GM12878 (cell line): ENCODE data around the gene RAP1GAP2. TPM values are rescaled to one million over a fixed set of nuclear protein-coding genes. Genes with fewer than 3 reads are reported as not detected.

Experiments used
- ATAC-seq: fragments of 200-7000 bp; cut with Tn5 transposase; 3 replicates; pipeline ENCODE4 v1.9.1; 2020; ENCODE audit warnings: mild to moderate bottlenecking, moderate library complexity
- BruUV-seq: library from RNA; stranded (reverse); fragments of 400-500 nt; replicated peaks from 2 replicates; lab custom pipeline; 2021; lab: Mats Ljungman, UMichigan
- CTCF ChIA-PET: fragments of 300-600 bp; sonication (Branson Sonifier 250); formaldehyde crosslinking; extraction: SDS; loops from one replicate; lab custom pipeline; 2021; ENCODE audit warnings: inconsistent platforms; lab: Yijun Ruan, JAX
- POLR2A ChIA-PET: fragments of 350-600 bp; formaldehyde crosslinking; extraction: SDS; loops from one replicate; lab custom pipeline; 2021; ENCODE audit warnings: inconsistent platforms; lab: Charles Lee
- RAD21 ChIA-PET: fragments of 300-600 bp; sonication (Branson Sonifier 250); formaldehyde crosslinking; loops from one replicate; lab custom pipeline; 2023; ENCODE audit warnings: antibody characterized with exemption; ENCODE audit not compliant: unreplicated experiment; lab: Charles Lee
- SMC1A ChIA-PET: fragments of 300-600 bp; sonication (Branson Sonifier 250); formaldehyde crosslinking; loops from one replicate; lab custom pipeline; 2023; ENCODE audit not compliant: unreplicated experiment, uncharacterized antibody; lab: Charles Lee
- DNase-seq: peaks from one replicate; pipeline ENCODE4 v3.0.0-alpha.2; 2011; ENCODE audit warnings: low read depth, low spot score
- FAIRE-seq: peaks from 3 replicates; lab custom pipeline; 2011; peaks lifted over from hg19 to GRCh38; lab: Jason Lieb, UNC
- H2AFZ ChIP-seq: 2 replicates; pipeline ENCODE4 v1.6.0; 2011; ENCODE audit warnings: low read depth, low read length, control low read depth; ENCODE audit not compliant: control insufficient read depth
- H3K27ac ChIP-seq: 2 replicates; pipeline ENCODE4 v1.5.1; 2011; ENCODE audit warnings: control low read depth; ENCODE audit not compliant: control insufficient read depth, insufficient read depth
- H3K27me3 ChIP-seq, 2 experiments: replicated peaks in 1 of 2; 2 replicates each; pipeline versions ENCODE4 v1.6.0 to v1.6.1; 2011; ENCODE audit warnings: low read length in 1 of 2; ENCODE audit not compliant: control insufficient read depth in 2 of 2, insufficient read depth in 2 of 2
- H3K36me3 ChIP-seq, 2 experiments: 2 replicates each; pipeline ENCODE4 v1.5.1; 2011; ENCODE audit warnings: low read length in 1 of 2; ENCODE audit not compliant: control insufficient read depth in 2 of 2, insufficient read depth in 2 of 2
- H3K4me1 ChIP-seq: 2 replicates; pipeline ENCODE4 v1.6.1; 2011; ENCODE audit warnings: mild to moderate bottlenecking, low read length, moderate library complexity, mixed read lengths; ENCODE audit not compliant: control insufficient read depth, insufficient read depth
- H3K4me2 ChIP-seq: 2 replicates; pipeline ENCODE4 v1.6.0; 2011; ENCODE audit warnings: control low read depth; ENCODE audit not compliant: control insufficient read depth, insufficient read depth
- H3K4me3 ChIP-seq: fragments of 200-600 bp; sonication (generic); 2 replicates; pipeline ENCODE4 v1.5.1; 2016
- H3K79me2 ChIP-seq: 2 replicates; pipeline ENCODE4 v1.6.0; 2011; ENCODE audit warnings: low read length; ENCODE audit not compliant: control insufficient read depth, insufficient read depth
- H3K9ac ChIP-seq: 2 replicates; pipeline ENCODE4 v1.8.0; 2011; ENCODE audit warnings: low read length, control low read depth, mixed read lengths; ENCODE audit not compliant: control insufficient read depth, insufficient read depth
- H3K9me3 ChIP-seq: replicated peaks from 3 replicates; pipeline ENCODE4 v1.5.1; 2011; ENCODE audit warnings: mild to moderate bottlenecking, low read length; ENCODE audit not compliant: control insufficient read depth, insufficient read depth
- H4K20me1 ChIP-seq: 2 replicates; pipeline ENCODE4 v1.6.0; 2011; ENCODE audit not compliant: control insufficient read depth, insufficient read depth
- ASH2L ChIP-seq: fragments of 300-600, 200-600 bp; sonication (generic); IDR thresholded peaks from 2 replicates; pipeline ENCODE4 v1.6.1; 2017; ENCODE audit warnings: low read depth, mild to moderate bottlenecking, borderline replicate concordance
- ATF2 ChIP-seq: IDR thresholded peaks from 2 replicates; pipeline ENCODE4 v1.6.1; 2012; ENCODE audit warnings: low read length, inconsistent platforms
- CHD4 ChIP-seq: fragments of 200-600 bp; sonication (generic); IDR thresholded peaks from 2 replicates; pipeline ENCODE4 v1.6.1; 2016; ENCODE audit warnings: mild to moderate bottlenecking
- CREB1 ChIP-seq: IDR thresholded peaks from 2 replicates; pipeline ENCODE4 v1.6.1; 2012; ENCODE audit warnings: low read depth, mild to moderate bottlenecking, inconsistent platforms
- E4F1 ChIP-seq: fragments of 450-650 bp; IDR thresholded peaks from 2 replicates; pipeline ENCODE4 v1.6.1; 2018; ENCODE audit warnings: borderline replicate concordance, mild to moderate bottlenecking; ENCODE audit not compliant: partially characterized antibody
- ETV6 ChIP-seq, 2 experiments: fragments of 450-650 bp in 1 of 2; IDR thresholded peaks in 1 of 2; conservative IDR thresholded peaks in 1 of 2; 2 replicates each; pipeline ENCODE4 v1.6.1; 2014; ENCODE audit warnings: antibody characterized with exemption in 1 of 2, borderline replicate concordance in 1 of 2, low read depth in 1 of 2, mild to moderate bottlenecking in 1 of 2, moderate library complexity in 1 of 2
- HDAC6 ChIP-seq: fragments of 200-600 bp; sonication (generic); IDR thresholded peaks from one replicate; pipeline ENCODE4 v1.8.0; 2017; ENCODE audit warnings: antibody characterized with exemption; ENCODE audit not compliant: unreplicated experiment
- MYB ChIP-seq: fragments of 150-350 bp; IDR thresholded peaks from 2 replicates; pipeline ENCODE4 v1.6.1; 2014; ENCODE audit warnings: mild to moderate bottlenecking, low read depth, low read length, borderline replicate concordance
- MYC ChIP-seq: IDR thresholded peaks from 2 replicates; pipeline ENCODE4 v1.6.1; 2011; ENCODE audit warnings: mild to moderate bottlenecking, low read length, moderate library complexity, inconsistent platforms; ENCODE audit not compliant: insufficient read depth, insufficient replicate concordance, insufficient read length, severe bottlenecking
- NFIC ChIP-seq: IDR thresholded peaks from 2 replicates; pipeline ENCODE4 v1.6.1; 2012; ENCODE audit warnings: low read depth, mild to moderate bottlenecking, inconsistent platforms, low read length, moderate library complexity
- NR2F1 ChIP-seq: fragments of 450-650 bp; conservative IDR thresholded peaks from 2 replicates; pipeline ENCODE4 v1.6.1; 2017; ENCODE audit warnings: mild to moderate bottlenecking
- PAX5 ChIP-seq: IDR thresholded peaks from 2 replicates; pipeline ENCODE4 v1.6.1; 2011; ENCODE audit warnings: low read depth, low read length, borderline replicate concordance
- SIX5 ChIP-seq: IDR thresholded peaks from 2 replicates; pipeline ENCODE4 v1.6.1; 2011; ENCODE audit warnings: mild to moderate bottlenecking, low read depth, low read length, moderate library complexity; ENCODE audit not compliant: severe bottlenecking
- SUPT20H ChIP-seq: IDR thresholded peaks from 2 replicates; pipeline ENCODE4 v1.6.1; 2011; ENCODE audit warnings: low read depth, mild to moderate bottlenecking, low read length, moderate library complexity, borderline replicate concordance; ENCODE audit not compliant: control insufficient read depth
- TCF12 ChIP-seq: IDR thresholded peaks from 2 replicates; pipeline ENCODE4 v1.6.1; 2011; ENCODE audit warnings: low read depth, mild to moderate bottlenecking, low read length
- ZNF384 ChIP-seq: IDR thresholded peaks from 2 replicates; pipeline ENCODE4 v1.6.1; 2012; ENCODE audit warnings: low read depth, mild to moderate bottlenecking, low read length, improper control_type of control experiment, borderline replicate concordance
- WGBS: methylation state at CpG from one replicate; pipeline ENCODE4 v1.1.6; 2016; ENCODE audit warnings: low lambda C conversion rate; ENCODE audit not compliant: insufficient replicate concordance, insufficient coverage; ENCODE audit errors: missing lambda C conversion rate; 5-methylcytosine and 5-hydroxymethylcytosine counted together
- in situ Hi-C: fragments of 300-500 bp; cut with MboI; formaldehyde crosslinking; loops from 9 replicates; pipeline ENCODE4 v1.14.3; 2018; ENCODE audit warnings: mixed read lengths
- intact Hi-C: fragments of 100-400 bp; cut with micrococcal nuclease; formaldehyde crosslinking; loops from one replicate; pipeline ENCODE4 v1.14.2; 2022; ENCODE audit not compliant: unreplicated experiment
- polyA plus RNA-seq, 11 experiments: library from polyadenylated mRNA; depleted of rRNA in 4 of 11; unstranded in 6 of 11; stranded (reverse) in 5 of 11; fragments of >200 nt; fragmentation: Nextera tagmentation in 4 of 11; fragmentation: Illumina TruSeq in 1 of 11; extraction: Ambion mirVana in 4 of 11; extraction: Trizol in 1 of 11; gene quantifications; 1 replicate in 1 of 11; 2 replicates in 10 of 11; pipeline versions ENCODE4 v1.2.1 to v1.2.3, GENCODE V29; 2011 to 2016; ENCODE audit warnings: inconsistent platforms in 2 of 11, missing spikeins in 2 of 11, low read depth in 1 of 11
- total RNA-seq, 4 experiments: library from RNA; depleted of rRNA in 3 of 4; stranded (reverse); fragments of >200 nt in 3 of 4; fragmentation: Illumina TruSeq in 1 of 4; extraction: Trizol in 1 of 4; gene quantifications; 2 replicates each; pipeline versions ENCODE4 v1.2.1 to v1.2.3, GENCODE V29; 2013 to 2021

The RAP1GAP2 gene
- total and polyA plus RNA-seq, 10 of the 15 experiments (the other 5 are each of a cell fraction or from before 2014, with no cell fraction given), result 0.03 to 0.95 (median 0.49) TPM; not detected in 2

- no peaks in the 10 kb centered on the region for H3K36me3 ChIP-seq
- ChIA-PET SMC1A (no interaction called here), POLR2A (no interaction called here), CTCF (no interaction called here), RAD21 (no interaction called here)
- H3K9me3 ChIP-seq, result no peaks in the 10 kb centered on the region
- H3K4me1 ChIP-seq, result no peaks in the 10 kb centered on the region
- H3K4me2 ChIP-seq, result no peak overlapping the region
- no peak overlapping the region for H2AFZ ChIP-seq
- H4K20me1 ChIP-seq, result no peaks in the 10 kb centered on the region
- TF ChIP-seq NR2F1, result no peak
- no peak for TF ChIP-seq CHD4
- no peak for TF ChIP-seq ZNF384
- TF ChIP-seq PAX5, result no peak
- TF ChIP-seq E4F1, result no peak
- TF ChIP-seq ETV6 (conservative IDR thresholded peaks at IDR 0.05 in 1 of 2, IDR thresholded peaks at IDR 0.05 in 1 of 2; ENCODE audit: borderline replicate concordance in 1 of 2, low read depth in 1 of 2), result no peak
- no peak for TF ChIP-seq MYB
- no peak for TF ChIP-seq TCF12
- no peak for TF ChIP-seq SUPT20H
- TF ChIP-seq MYC, result no peak
- no peak for TF ChIP-seq HDAC6
- no peak for TF ChIP-seq ATF2
- TF ChIP-seq ASH2L, result no peak
- no peak for TF ChIP-seq SIX5
- no peak for TF ChIP-seq CREB1
- TF ChIP-seq NFIC, result no peak
- ATAC-seq (no peak), DNase-seq (no peak), FAIRE-seq (no peak)
- in situ Hi-C loops (no loop called here), intact Hi-C loops (no loop called here)
- 22% methylated on average over 6 of the region's 6 CpGs for WGBS
- no peak overlapping the region for H3K27ac ChIP-seq
- H3K4me3 ChIP-seq, result no peak overlapping the region
- H3K9ac ChIP-seq, result no peak overlapping the region
- no TSS peak for BruUV-seq
- H3K27me3 ChIP-seq, result peaks cover 0 to 7% of the 10 kb centered on the region in 2 experiments; a peak in 3 of 4 replicates
- H3K79me2 ChIP-seq, result no peaks in the 10 kb centered on the region
Observed at GRCh38 chr17:2778489-2778888, 17.7 kb upstream of the RAP1GAP2 start.
